H1 (cell line): ENCODE data around the gene UNC80. TPM values are rescaled to one million over a fixed set of nuclear protein-coding genes. Genes with fewer than 3 reads are reported as not detected.

Experiments
- CTCF ChIA-PET: fragments of 300-600 bp; sonication (Branson Sonifier 250); formaldehyde crosslinking; loops from one replicate; lab custom pipeline; 2021; ENCODE audit not compliant: partially characterized antibody; lab: Charles Lee
- POLR2A ChIA-PET: fragments of 300-600 bp; sonication (Branson Sonifier 250); formaldehyde crosslinking; loops from one replicate; lab custom pipeline; 2021; ENCODE audit warnings: inconsistent platforms; ENCODE audit not compliant: partially characterized antibody; lab: Charles Lee
- DNase-seq, 2 experiments: peaks; one replicate each; pipeline versions ENCODE4 v3.0.0 to v3.0.0-alpha.2; 2010 to 2022; ENCODE audit warnings: low spot score in 2 of 2, low read depth in 1 of 2, mixed read lengths in 1 of 2
- FAIRE-seq: peaks from 2 replicates; lab custom pipeline; 2011; peaks lifted over from hg19 to GRCh38; lab: Jason Lieb, UNC
- H2AFZ ChIP-seq: 2 replicates; pipeline ENCODE4 v1.8.1; 2012; ENCODE audit warnings: low read length, inconsistent platforms
- H2AK5ac ChIP-seq: 2 replicates; pipeline ENCODE4 v1.6.1; 2013; ENCODE audit warnings: low read depth, low read length
- H2BK120ac ChIP-seq: replicated peaks from 2 replicates; pipeline ENCODE3; 2013; ENCODE audit warnings: low read depth, low read length, inconsistent platforms
- H2BK12ac ChIP-seq: 2 replicates; pipeline ENCODE4 v1.6.1; 2013; ENCODE audit warnings: low read depth, low read length
- H2BK15ac ChIP-seq: 2 replicates; pipeline ENCODE4 v1.6.1; 2013; ENCODE audit warnings: low read length
- H2BK20ac ChIP-seq: 2 replicates; pipeline ENCODE4 v1.6.1; 2013; ENCODE audit warnings: low read length
- H2BK5ac ChIP-seq: 2 replicates; pipeline ENCODE4 v1.6.1; 2013; ENCODE audit warnings: low read depth, low read length
- H3K14ac ChIP-seq: 2 replicates; pipeline ENCODE4 v1.6.1; 2013; ENCODE audit warnings: inconsistent platforms; ENCODE audit not compliant: insufficient read length
- H3K18ac ChIP-seq: 2 replicates; pipeline ENCODE4 v1.6.1; 2013; ENCODE audit warnings: low read length; ENCODE audit errors: extremely low read depth
- H3K23ac ChIP-seq: 2 replicates; pipeline ENCODE4 v1.6.1; 2013; ENCODE audit warnings: inconsistent platforms; ENCODE audit not compliant: insufficient read length
- H3K23me2 ChIP-seq: 2 replicates; pipeline ENCODE4 v1.6.1; 2013; ENCODE audit warnings: low read depth, low read length
- H3K27ac ChIP-seq: 2 replicates; pipeline ENCODE4 v1.6.1; 2011; ENCODE audit warnings: low read depth, low read length, inconsistent platforms
- H3K27me3 ChIP-seq, 4 experiments: replicated peaks in 1 of 4; 1 replicate in 1 of 4; 2 replicates in 3 of 4; pipeline versions ENCODE4 v1.6.1 to v1.8.1; 2011 to 2013; ENCODE audit warnings: low read length in 3 of 4, mild to moderate bottlenecking in 3 of 4, inconsistent platforms in 2 of 4, mixed read lengths in 2 of 4, moderate library complexity in 1 of 4; ENCODE audit not compliant: control insufficient read depth in 3 of 4, insufficient read depth in 3 of 4; ENCODE audit errors: extremely low read depth in 1 of 4
- H3K36me3 ChIP-seq, 4 experiments: 2 replicates each; pipeline versions ENCODE4 v1.6.1 to v1.8.1; 2011 to 2013; ENCODE audit warnings: mild to moderate bottlenecking in 4 of 4, low read length in 3 of 4, moderate library complexity in 2 of 4, control low read depth in 1 of 4, inconsistent platforms in 1 of 4; ENCODE audit not compliant: insufficient read depth in 4 of 4, control insufficient read depth in 2 of 4
- H3K4ac ChIP-seq: replicated peaks from 2 replicates; pipeline ENCODE3; 2013; ENCODE audit warnings: low read length, low read depth, mixed read lengths, inconsistent platforms; ENCODE audit not compliant: insufficient read length
- H3K4me1 ChIP-seq, 4 experiments: replicated peaks in 1 of 4; 1 replicate in 1 of 4; 2 replicates in 3 of 4; pipeline versions ENCODE4 v1.6.1 to v1.8.1; 2011 to 2013; ENCODE audit warnings: low read length in 3 of 4, inconsistent platforms in 2 of 4, mixed read lengths in 1 of 4; ENCODE audit not compliant: insufficient read depth in 4 of 4, control insufficient read depth in 3 of 4
- H3K4me2 ChIP-seq, 2 experiments: 2 replicates each; pipeline versions ENCODE4 v1.6.1 to v1.8.1; 2011 to 2013; ENCODE audit warnings: low read depth in 2 of 2, low read length in 2 of 2, control low read depth in 1 of 2, inconsistent platforms in 1 of 2, mild to moderate bottlenecking in 1 of 2; ENCODE audit not compliant: insufficient read depth in 1 of 2
- H3K4me3 ChIP-seq, 4 experiments: fragments of 200-600, 300-600 bp in 1 of 4; sonication (generic), shearing (Covaris generic), sonication (Bioruptor Twin) in 1 of 4; 2 replicates each; pipeline versions ENCODE4 v1.5.1 to v1.8.1; 2011 to 2016; ENCODE audit warnings: low read length in 4 of 4, low read depth in 3 of 4, control low read depth in 2 of 4, inconsistent platforms in 2 of 4, mild to moderate bottlenecking in 2 of 4, mixed read lengths in 1 of 4, moderate library complexity in 1 of 4; ENCODE audit not compliant: insufficient read depth in 2 of 4; ENCODE audit errors: extremely low read depth in 1 of 4
- H3K56ac ChIP-seq: replicated peaks from 2 replicates; pipeline ENCODE3; 2013; ENCODE audit warnings: low read depth, mild to moderate bottlenecking, mixed read lengths, low read length, inconsistent platforms; ENCODE audit not compliant: insufficient read length
- H3K79me1 ChIP-seq: 2 replicates; pipeline ENCODE4 v1.6.1; 2013; ENCODE audit warnings: low read depth, low read length, control low read depth
- H3K79me2 ChIP-seq, 2 experiments: 2 replicates each; pipeline versions ENCODE4 v1.6.1 to v1.8.1; 2012 to 2013; ENCODE audit warnings: low read length in 2 of 2, mild to moderate bottlenecking in 2 of 2, inconsistent platforms in 1 of 2; ENCODE audit not compliant: insufficient read depth in 2 of 2, control insufficient read depth in 1 of 2
- H3K9ac ChIP-seq, 4 experiments: replicated peaks in 1 of 4; 1 replicate in 1 of 4; 2 replicates in 3 of 4; pipeline versions ENCODE4 v1.6.1 to v1.8.1; 2011 to 2013; ENCODE audit warnings: low read depth in 3 of 4, low read length in 3 of 4, control low read depth in 2 of 4, mild to moderate bottlenecking in 2 of 4, moderate library complexity in 2 of 4, inconsistent platforms in 1 of 4; ENCODE audit errors: extremely low read depth in 1 of 4
- H3K9me3 ChIP-seq, 2 experiments: 2 replicates each; pipeline versions ENCODE4 v1.6.1 to v1.8.1; 2012 to 2013; ENCODE audit warnings: mild to moderate bottlenecking in 2 of 2, moderate library complexity in 2 of 2, control low read depth in 1 of 2, inconsistent platforms in 1 of 2, low read depth in 1 of 2, low read length in 1 of 2, mixed read lengths in 1 of 2; ENCODE audit not compliant: insufficient read depth in 2 of 2
- H4K20me1 ChIP-seq, 2 experiments: replicated peaks in 1 of 2; 2 replicates each; pipeline versions ENCODE3 to v1.8.1; 2011 to 2013; ENCODE audit warnings: inconsistent platforms in 2 of 2, low read length in 2 of 2, mild to moderate bottlenecking in 1 of 2; ENCODE audit not compliant: insufficient read depth in 2 of 2, control insufficient read depth in 1 of 2
- H4K5ac ChIP-seq: 2 replicates; pipeline ENCODE4 v1.6.1; 2013; ENCODE audit warnings: low read length, low read depth, mixed read lengths, inconsistent platforms; ENCODE audit not compliant: insufficient read length
- H4K8ac ChIP-seq: 2 replicates; pipeline ENCODE4 v1.8.0; 2013; ENCODE audit warnings: mild to moderate bottlenecking, moderate library complexity, low read length, inconsistent platforms; ENCODE audit not compliant: insufficient read depth; ENCODE audit errors: extremely low read depth
- H4K91ac ChIP-seq: replicated peaks from 2 replicates; pipeline ENCODE3; 2013; ENCODE audit warnings: low read length, mixed read lengths, inconsistent platforms; ENCODE audit not compliant: insufficient read length
- HDAC6 ChIP-seq: IDR thresholded peaks from one replicate; pipeline ENCODE4 v1.7.1; 2012; ENCODE audit warnings: low read depth, mild to moderate bottlenecking, inconsistent platforms, low read length, moderate library complexity
- WGBS, 2 experiments: shearing (Covaris generic) in 1 of 2; methylation state at CpG; one replicate each; pipeline versions ENCODE4 v1.1.6 to v1.1.7; 2013 to 2015; ENCODE audit warnings: low lambda C conversion rate in 2 of 2, mixed read lengths in 2 of 2, inconsistent platforms in 1 of 2, low coverage in 1 of 2, missing lambda C conversion rate in 1 of 2; ENCODE audit not compliant: insufficient replicate concordance in 2 of 2, insufficient coverage in 1 of 2, insufficient read length in 1 of 2; ENCODE audit errors: extremely low coverage in 1 of 2, missing lambda C conversion rate in 1 of 2; 5-methylcytosine and 5-hydroxymethylcytosine counted together
- polyA plus RNA-seq, 7 experiments: library from polyadenylated mRNA; depleted of rRNA in 3 of 7; stranded (reverse) in 5 of 7; unstranded in 2 of 7; fragments of >200 nt in 5 of 7; fragments of 200-250 nt in 2 of 7; gene quantifications; 1 replicate in 5 of 7; 2 replicates in 1 of 7; 4 replicates in 1 of 7; pipeline versions ENCODE4 v1.2.1 to v1.2.3, GENCODE V29; 2011 to 2013; ENCODE audit warnings: missing spikeins in 2 of 7, mixed read lengths in 2 of 7
- total RNA-seq: library from RNA; stranded (reverse); fragmentation: NEBNext Ultra II Directional; extraction: Animal tissue kit (Norgen Biotek cat#: 25700); gene quantifications from 2 replicates; pipeline ENCODE4 v1.2.1, GENCODE V29; 2021

UNC80 gene
- total and polyA plus RNA-seq, 2 of the 8 experiments (the other 6 are each of a cell fraction or from before 2014, with no cell fraction given): 0.53 to 0.56 TPM

DNA sequence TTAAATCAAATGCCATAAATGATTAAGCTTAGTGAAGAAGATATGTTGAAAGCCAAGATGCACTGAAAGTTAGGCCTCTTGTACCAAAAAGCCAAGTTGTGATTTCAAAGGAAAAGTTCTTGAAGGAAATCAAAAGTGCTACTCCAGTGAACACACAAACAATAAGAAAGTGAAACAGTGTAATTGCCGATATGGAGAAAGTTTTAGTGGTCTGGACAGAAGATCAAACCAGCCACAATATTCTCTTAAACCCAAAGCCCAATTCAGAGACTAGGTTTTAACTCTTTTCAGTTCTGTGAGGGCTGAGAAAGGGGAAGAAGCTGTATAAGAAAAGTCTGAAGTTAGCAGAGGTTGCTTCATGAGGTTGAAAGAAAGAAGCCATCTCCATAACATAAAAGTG, 129.0 kb downstream of the UNC80 start:
- FAIRE-seq (no peak), DNase-seq (no peak)
- Histone ChIP-seq H2BK15ac (no peak overlapping the region), H2BK5ac (no peak overlapping the region), H4K91ac (no peak overlapping the region), H3K27ac (no peak overlapping the region), H3K4me3 (no peak overlapping the region), H4K5ac (no peak overlapping the region), H2BK12ac (no peak overlapping the region), H2AFZ (no peak overlapping the region), H3K4ac (no peak overlapping the region), H3K9me3 (no peaks in the 10 kb centered on the region), H3K9ac (no peak overlapping the region), H3K4me1 (no peaks in the 10 kb centered on the region; a peak in 1 of 7 replicates), H2BK120ac (no peak overlapping the region), H4K20me1 (no peaks in the 10 kb centered on the region), H3K14ac (no peak overlapping the region), H2AK5ac (no peak overlapping the region), H4K8ac (no peak overlapping the region), H3K79me1 (no peaks in the 10 kb centered on the region), H3K79me2 (no peaks in the 10 kb centered on the region), H3K4me2 (no peak overlapping the region), H2BK20ac (no peak overlapping the region), H3K36me3 (no peaks in the 10 kb centered on the region; a peak in 1 of 8 replicates), H3K27me3 (no peaks in the 10 kb centered on the region), H3K18ac (no peak overlapping the region), H3K56ac (no peak overlapping the region), H3K23me2 (no peaks in the 10 kb centered on the region), H3K23ac (no peak overlapping the region)
- CTCF ChIA-PET: interaction anchor here (0.9 kb wide), 1 partner anchor 179 kb away, joined by 3 read pairs; no protein-coding TSS in a partner anchor
- 83% methylated on average over 1 of the region's 1 CpG; no CpG with 5 or more reads in 1 of the 2 experiments for WGBS, 2 experiments
- no peak for TF ChIP-seq HDAC6
- POLR2A ChIA-PET: no interaction called here
